ENCODE measurements around the gene UBAP2. TPM values are rescaled to one million over a fixed set of nuclear protein-coding genes. Genes with fewer than 3 reads are reported as not detected.
"Not testable (repeated sequence)": the region's sequence is repeated elsewhere in the genome, so short reads cannot be mapped to it uniquely, and the experiment has no call there.

The UBAP2 gene
- total RNA-seq, 1 donor from 2014 or later = 15.8 TPM

- intact Hi-C loops (cut with DNase I) = no loop called here
- Histone ChIP-seq H3K36me3 (peaks cover 9 to 18% of the 10 kb centered on the region in 2 donors), H3K27ac (no peak overlapping the region), H3K4me1 (no peaks in the 10 kb centered on the region), H3K9me3 (no peaks in the 10 kb centered on the region), H3K27me3 (no peaks in the 10 kb centered on the region), H3K4me3 (no peak overlapping the region)
- TF ChIP-seq CTCF (IDR thresholded peaks at IDR 0.05) = no peak
- DNase-seq (ENCODE audit: low spot score in 2 of 2) = no peak
These were observed 76.0 kb downstream of the UBAP2 start for GRCh38 chr9:33972698-33973097.

- Histone ChIP-seq H3K4me3 (no peak overlapping the region), H3K27ac (no peak overlapping the region), H3K4me1 (no peaks in the 10 kb centered on the region), H3K9me3 (no peaks in the 10 kb centered on the region), H3K27me3 (no peaks in the 10 kb centered on the region), H3K36me3 (peaks cover 0 to 5% of the 10 kb centered on the region in 2 donors)
- no peak for TF ChIP-seq CTCF (IDR thresholded peaks at IDR 0.05)
- no peak for DNase-seq (ENCODE audit: low spot score in 2 of 2)
- intact Hi-C loops (cut with DNase I) = no loop called here
These were observed 84.5 kb downstream of the UBAP2 start for GRCh38 chr9:33964086-33964768.

- H3K4me1 ChIP-seq; H3K4me3 ChIP-seq; H3K27ac ChIP-seq; H3K9me3 ChIP-seq; DNase-seq (ENCODE audit: low spot score in 2 of 2); H3K27me3 ChIP-seq; intact Hi-C loops (cut with DNase I): not testable (repeated sequence)
- H3K36me3 ChIP-seq = peaks cover 0 to 13% of the 10 kb centered on the region in 2 donors
These were observed 86.2 kb downstream of the UBAP2 start for GRCh38 chr9:33962468-33962867.

GRCh38 chr9:33959725-33960124 is 89.0 kb downstream of the UBAP2 start:
- Histone ChIP-seq H3K27ac (no peak overlapping the region), H3K4me1 (no peaks in the 10 kb centered on the region), H3K36me3 (peaks cover 9 to 27% of the 10 kb centered on the region in 2 donors), H3K27me3 (no peaks in the 10 kb centered on the region), H3K9me3 (no peaks in the 10 kb centered on the region), H3K4me3 (no peak overlapping the region)
- TF ChIP-seq CTCF (IDR thresholded peaks at IDR 0.05) = no peak
- DNase-seq (ENCODE audit: low spot score in 2 of 2) = no peak
- intact Hi-C loops (cut with DNase I) = no loop called here

GRCh38 chr9:33956544-33956943 is 92.1 kb downstream of the UBAP2 start:
- intact Hi-C loops (cut with DNase I) = no loop called here
- DNase-seq (ENCODE audit: low spot score in 2 of 2) = no peak
- Histone ChIP-seq H3K9me3 (no peaks in the 10 kb centered on the region), H3K36me3 (peaks cover 16 to 40% of the 10 kb centered on the region in 2 donors), H3K4me1 (no peaks in the 10 kb centered on the region), H3K27me3 (no peaks in the 10 kb centered on the region), H3K4me3 (no peak overlapping the region), H3K27ac (no peak overlapping the region)
- no peak for TF ChIP-seq CTCF (IDR thresholded peaks at IDR 0.05)

GRCh38 chr9:33952066-33952465 is 96.6 kb downstream of the UBAP2 start:
- DNase-seq (ENCODE audit: low spot score in 2 of 2) = no peak
- Histone ChIP-seq H3K27me3 (no peaks in the 10 kb centered on the region), H3K27ac (no peak overlapping the region), H3K9me3 (no peaks in the 10 kb centered on the region), H3K4me1 (no peaks in the 10 kb centered on the region), H3K36me3 (peaks cover 16 to 27% of the 10 kb centered on the region in 2 donors), H3K4me3 (no peak overlapping the region)
- intact Hi-C loops (cut with DNase I) = no loop called here
- TF ChIP-seq CTCF (IDR thresholded peaks at IDR 0.05) = no peak

Data from ascending aorta (tissue), 2 donors.